ENCODE results near the gene CUX1. TPM values are rescaled to one million over a fixed set of nuclear protein-coding genes. Genes with fewer than 3 reads are reported as not detected.

Gene CUX1
- total and polyA plus RNA-seq, 2 of the 13 experiments (the other 11 are each of a cell fraction or from before 2014, with no cell fraction given), result 13.7 to 14.9 TPM

- peaks cover under 1% of the 10 kb centered on the region; the same call in 1 of the 2 replicates for H4K20me1 ChIP-seq (ENCODE audit: insufficient read depth, low read length)
- no peak for TF ChIP-seq SNAPC2 (CRISPR knock-in tag; IDR thresholded peaks at IDR 0.05)
- TF ChIP-seq, protein P1, sequence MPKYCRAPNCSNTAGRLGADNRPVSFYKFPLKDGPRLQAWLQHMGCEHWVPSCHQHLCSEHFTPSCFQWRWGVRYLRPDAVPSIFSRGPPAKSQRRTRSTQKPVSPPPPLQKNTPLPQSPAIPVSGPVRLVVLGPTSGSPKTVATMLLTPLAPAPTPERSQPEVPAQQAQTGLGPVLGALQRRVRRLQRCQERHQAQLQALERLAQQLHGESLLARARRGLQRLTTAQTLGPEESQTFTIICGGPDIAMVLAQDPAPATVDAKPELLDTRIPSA (CRISPR knock-in tag; IDR thresholded peaks at IDR 0.05; ENCODE audit: borderline replicate concordance), result no peak
- no peak for TF ChIP-seq FOXJ3 (CRISPR knock-in tag; IDR thresholded peaks at IDR 0.05; ENCODE audit: borderline replicate concordance)
- no peak for TF ChIP-seq ZFP37 (CRISPR knock-in tag; IDR thresholded peaks at IDR 0.05; ENCODE audit: borderline replicate concordance)
- no peak for TF ChIP-seq PHF20 (CRISPR knock-in tag; IDR thresholded peaks at IDR 0.05)
- TF ChIP-seq PHF5A (CRISPR knock-in tag; IDR thresholded peaks at IDR 0.05; ENCODE audit: low read depth, unreplicated experiment), result no peak
- no peak for TF ChIP-seq KDM1A (CRISPR knock-in tag; IDR thresholded peaks at IDR 0.05)
- TF ChIP-seq ZNF746 (CRISPR knock-in tag; IDR thresholded peaks at IDR 0.05), result no peak
- TF ChIP-seq, protein P2, sequence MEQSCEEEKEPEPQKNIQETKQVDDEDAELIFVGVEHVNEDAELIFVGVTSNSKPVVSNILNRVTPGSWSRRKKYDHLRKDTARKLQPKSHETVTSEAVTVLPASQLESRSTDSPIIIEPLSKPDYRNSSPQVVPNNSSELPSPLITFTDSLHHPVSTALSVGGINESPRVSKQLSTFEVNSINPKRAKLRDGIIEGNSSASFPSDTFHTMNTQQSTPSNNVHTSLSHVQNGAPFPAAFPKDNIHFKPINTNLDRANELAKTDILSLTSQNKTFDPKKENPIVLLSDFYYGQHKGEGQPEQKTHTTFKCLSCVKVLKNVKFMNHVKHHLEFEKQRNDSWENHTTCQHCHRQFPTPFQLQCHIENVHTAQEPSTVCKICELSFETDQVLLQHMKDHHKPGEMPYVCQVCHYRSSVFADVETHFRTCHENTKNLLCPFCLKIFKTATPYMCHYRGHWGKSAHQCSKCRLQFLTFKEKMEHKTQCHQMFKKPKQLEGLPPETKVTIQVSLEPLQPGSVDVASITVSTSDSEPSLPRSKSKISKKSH (CRISPR knock-in tag; IDR thresholded peaks at IDR 0.05; ENCODE audit: borderline replicate concordance), result no peak
- no peak for TF ChIP-seq KLF16 (CRISPR knock-in tag; IDR thresholded peaks at IDR 0.05)
- H3K9ac ChIP-seq (ENCODE audit: insufficient read depth, low read depth, low read length), result no peak overlapping the region
- no peak for DNase-seq (ENCODE audit: low spot score)
- no peaks in the 10 kb centered on the region for H3K9me3 ChIP-seq (ENCODE audit: low read length)
- no peak overlapping the region for H3K4me3 ChIP-seq (replicated peaks in 1 of 3; ENCODE audit: insufficient read depth in 1 of 3, low read depth in 2 of 3, low read length in 3 of 3)
- H3K27me3 ChIP-seq (ENCODE audit: control insufficient read depth in 1 of 2, insufficient read depth in 2 of 2, low read length in 2 of 2), result peaks cover 2 to 15% of the 10 kb centered on the region in 2 experiments; a peak in 3 of 5 replicates
- POLR2A ChIA-PET, result no interaction called here
- H3K36me3 ChIP-seq (replicated peaks in 1 of 2; ENCODE audit: control insufficient read depth in 1 of 2, insufficient read depth in 2 of 2, low read length in 2 of 2), result no peaks in the 10 kb centered on the region
- in situ Hi-C loops (cut with HindIII; ENCODE audit: extremely low pct_ligation_motif_present, low pct_unique_long_range_greater_than_20kb), result no loop called here
- H3K4me2 ChIP-seq (ENCODE audit: low read depth, low read length), result no peak overlapping the region
- intact Hi-C loops (cut with micrococcal nuclease; ENCODE audit: unreplicated experiment), result no loop called here
- H3K79me2 ChIP-seq (ENCODE audit: insufficient read depth, low read length), result no peaks in the 10 kb centered on the region
- H3K27ac ChIP-seq (ENCODE audit: extremely low read length, insufficient read depth, low read length), result no peak overlapping the region
- 74% methylated on average over 4 of the region's 10 CpGs for WGBS (ENCODE audit: low lambda C conversion rate)
- FAIRE-seq, result no peak
- ATAC-seq, result no peak
- BruUV-seq (replicated peaks), result no TSS peak
- H2AFZ ChIP-seq (ENCODE audit: low read length), result no peak overlapping the region
- CTCF ChIA-PET (ENCODE audit: low intra/inter-chr PET ratio, low total read pairs), result no interaction called here
- peaks cover 32% of the 10 kb centered on the region for H3K4me1 ChIP-seq (ENCODE audit: insufficient read depth, low read length)
Observed at GRCh38 chr7:102283477-102284189, 466.2 kb downstream of the CUX1 start.
